IMR-90 (cell line): ENCODE measurements around the gene GALNT17.

ENCODE experiments used
- POLR2A ChIP-seq: IDR thresholded peaks from 2 replicates; pipeline ENCODE4 v1.6.1; 2012; ENCODE audit warnings: mild to moderate bottlenecking, low read depth, low read length
- TF ChIP-seq, protein P1 (sequence below): conservative IDR thresholded peaks from 2 replicates; pipeline ENCODE4 v1.5.1; 2012; ENCODE audit warnings: mild to moderate bottlenecking, low read depth, low read length, improper control_type of control experiment

DNA sequence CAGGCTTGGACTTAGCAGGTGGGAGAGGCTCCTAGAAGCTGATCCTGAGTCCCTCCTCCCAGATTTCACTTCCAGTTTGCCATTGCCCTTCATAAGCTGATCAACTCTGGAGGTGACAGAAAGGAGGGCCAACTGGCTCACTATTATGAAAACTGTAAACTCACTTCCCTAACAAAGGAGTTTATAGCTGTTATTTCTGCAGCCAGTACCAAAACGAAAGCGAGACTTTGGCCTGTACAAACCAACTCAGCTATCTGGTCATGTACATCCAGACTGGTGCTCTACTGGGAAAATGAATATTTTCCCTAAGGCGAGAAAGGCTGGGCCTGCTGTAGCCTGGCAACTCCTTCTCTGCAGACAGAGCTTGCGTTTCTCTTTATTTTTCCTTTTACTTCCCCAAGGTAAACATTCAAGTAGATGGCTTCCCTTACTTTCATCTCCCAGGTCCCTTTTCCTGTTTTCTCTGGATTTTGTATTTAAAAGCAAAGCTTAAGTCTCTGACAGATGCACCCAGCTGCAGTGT, 54.7 kb downstream of the GALNT17 start:
- TF ChIP-seq POLR2A, result no peak
- TF ChIP-seq, protein P1, sequence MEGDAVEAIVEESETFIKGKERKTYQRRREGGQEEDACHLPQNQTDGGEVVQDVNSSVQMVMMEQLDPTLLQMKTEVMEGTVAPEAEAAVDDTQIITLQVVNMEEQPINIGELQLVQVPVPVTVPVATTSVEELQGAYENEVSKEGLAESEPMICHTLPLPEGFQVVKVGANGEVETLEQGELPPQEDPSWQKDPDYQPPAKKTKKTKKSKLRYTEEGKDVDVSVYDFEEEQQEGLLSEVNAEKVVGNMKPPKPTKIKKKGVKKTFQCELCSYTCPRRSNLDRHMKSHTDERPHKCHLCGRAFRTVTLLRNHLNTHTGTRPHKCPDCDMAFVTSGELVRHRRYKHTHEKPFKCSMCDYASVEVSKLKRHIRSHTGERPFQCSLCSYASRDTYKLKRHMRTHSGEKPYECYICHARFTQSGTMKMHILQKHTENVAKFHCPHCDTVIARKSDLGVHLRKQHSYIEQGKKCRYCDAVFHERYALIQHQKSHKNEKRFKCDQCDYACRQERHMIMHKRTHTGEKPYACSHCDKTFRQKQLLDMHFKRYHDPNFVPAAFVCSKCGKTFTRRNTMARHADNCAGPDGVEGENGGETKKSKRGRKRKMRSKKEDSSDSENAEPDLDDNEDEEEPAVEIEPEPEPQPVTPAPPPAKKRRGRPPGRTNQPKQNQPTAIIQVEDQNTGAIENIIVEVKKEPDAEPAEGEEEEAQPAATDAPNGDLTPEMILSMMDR, result no peak
